Endothelial cell of umbilical vein (primary cell): ENCODE data around the gene NKD1. TPM values are rescaled to one million over a fixed set of nuclear protein-coding genes. Genes with fewer than 3 reads are reported as not detected.

Experiments
- BruUV-seq: library from RNA; stranded (reverse); fragments of 400-500 nt; replicated peaks from 2 replicates; lab custom pipeline; 2021; lab: Mats Ljungman, UMichigan
- CTCF ChIA-PET: fragments of 300-600, 350-600 bp; sonication (Branson Sonifier 250); formaldehyde crosslinking; loops from one replicate; lab custom pipeline; 2021; ENCODE audit warnings: antibody characterized with exemption, inconsistent platforms; lab: Charles Lee
- POLR2A ChIA-PET: fragments of 300-600, 350-600 bp; sonication (Branson Sonifier 250); formaldehyde crosslinking; loops from one replicate; lab custom pipeline; 2021; ENCODE audit warnings: antibody characterized with exemption, inconsistent platforms; lab: Charles Lee
- DNase-seq: peaks from one replicate; pipeline ENCODE4 v3.0.0-alpha.2; 2011; ENCODE audit warnings: low read depth, low spot score
- FAIRE-seq: peaks from 2 replicates; lab custom pipeline; 2011; peaks lifted over from hg19 to GRCh38; lab: Jason Lieb, UNC
- H2AFZ ChIP-seq: 2 replicates; pipeline ENCODE4 v1.6.0; 2012; ENCODE audit warnings: low read depth, low read length, control low read depth, inconsistent platforms
- H3K27ac ChIP-seq: 2 replicates; pipeline ENCODE4 v1.5.1; 2011; ENCODE audit warnings: low read depth, mild to moderate bottlenecking, control low read depth, low read length, moderate library complexity; ENCODE audit not compliant: insufficient read depth
- H3K27me3 ChIP-seq, 2 experiments: 2 replicates each; pipeline versions ENCODE4 v1.6.0 to v1.6.1; 2011; ENCODE audit warnings: low read length in 2 of 2, mixed read lengths in 1 of 2; ENCODE audit not compliant: control insufficient read depth in 2 of 2, insufficient read depth in 2 of 2
- H3K36me3 ChIP-seq, 2 experiments: 2 replicates in 1 of 2; 3 replicates in 1 of 2; pipeline ENCODE4 v1.5.1; 2011; ENCODE audit warnings: low read length in 2 of 2, mild to moderate bottlenecking in 1 of 2, moderate library complexity in 1 of 2; ENCODE audit not compliant: control insufficient read depth in 2 of 2, insufficient read depth in 2 of 2; ENCODE audit errors: extremely low read depth in 1 of 2
- H3K4me1 ChIP-seq: 3 replicates; pipeline ENCODE4 v1.5.1; 2011; ENCODE audit warnings: mild to moderate bottlenecking, low read length; ENCODE audit not compliant: control insufficient read depth, insufficient read depth; ENCODE audit errors: extremely low read depth
- H3K4me2 ChIP-seq: 2 replicates; pipeline ENCODE4 v1.6.1; 2011; ENCODE audit warnings: low read length, control low read depth, mixed read lengths; ENCODE audit not compliant: insufficient read depth
- H3K4me3 ChIP-seq, 3 experiments: fragments of 200-600 bp in 1 of 3; sonication (generic), shearing (Covaris generic) in 1 of 3; replicated peaks in 1 of 3; 2 replicates each; pipeline ENCODE4 v1.5.1; 2011 to 2016; ENCODE audit warnings: control low read depth in 3 of 3, low read length in 3 of 3, mild to moderate bottlenecking in 2 of 3, inconsistent platforms in 1 of 3, low read depth in 1 of 3, moderate library complexity in 1 of 3; ENCODE audit not compliant: insufficient read depth in 1 of 3
- H3K79me2 ChIP-seq: 2 replicates; pipeline ENCODE4 v1.6.0; 2012; ENCODE audit warnings: low read length, inconsistent platforms; ENCODE audit not compliant: control insufficient read depth, insufficient read depth
- H3K9ac ChIP-seq: replicated peaks from 2 replicates; pipeline ENCODE3; 2011; ENCODE audit warnings: low read length, control low read depth; ENCODE audit not compliant: insufficient read depth; ENCODE audit errors: extremely low read depth
- H3K9me1 ChIP-seq: replicated peaks from 3 replicates; pipeline ENCODE4 v1.6.0; 2011; ENCODE audit warnings: mild to moderate bottlenecking, low read length; ENCODE audit not compliant: control insufficient read depth, insufficient read depth; ENCODE audit errors: extremely low read depth
- H3K9me3 ChIP-seq: replicated peaks from 2 replicates; pipeline ENCODE4 v1.5.1; 2012; ENCODE audit warnings: low read length, inconsistent platforms; ENCODE audit not compliant: control insufficient read depth, insufficient read depth
- H4K20me1 ChIP-seq: replicated peaks from 2 replicates; pipeline ENCODE3; 2011; ENCODE audit warnings: mild to moderate bottlenecking, low read length; ENCODE audit not compliant: control insufficient read depth, insufficient read depth; ENCODE audit errors: extremely low read depth
- EZH2 ChIP-seq: IDR thresholded peaks from 2 replicates; pipeline ENCODE4 v1.6.1; 2012; ENCODE audit warnings: borderline replicate concordance, low read depth, mild to moderate bottlenecking, moderate library complexity, low read length, inconsistent platforms; ENCODE audit not compliant: severe bottlenecking
- FOS ChIP-seq: IDR thresholded peaks from 2 replicates; pipeline ENCODE4 v1.6.1; 2011; ENCODE audit warnings: mild to moderate bottlenecking, low read length, moderate library complexity, borderline replicate concordance; ENCODE audit not compliant: insufficient read depth
- GATA2 ChIP-seq: IDR thresholded peaks from 2 replicates; pipeline ENCODE4 v1.7.0; 2011; ENCODE audit warnings: low read depth, mild to moderate bottlenecking, moderate library complexity, mixed read lengths, low read length; ENCODE audit not compliant: insufficient read length, insufficient read depth
- JUN ChIP-seq: IDR thresholded peaks from 2 replicates; pipeline ENCODE4 v1.6.1; 2011; ENCODE audit warnings: borderline replicate concordance, low read depth; ENCODE audit not compliant: insufficient read length, insufficient read depth
- MYC ChIP-seq: IDR thresholded peaks from one replicate; pipeline ENCODE4 v1.6.1; 2011; ENCODE audit warnings: mild to moderate bottlenecking, low read depth, low read length
- POLR2A ChIP-seq: IDR thresholded peaks from 2 replicates; pipeline ENCODE4 v1.6.1; 2012; ENCODE audit warnings: low read depth, mild to moderate bottlenecking, control low read depth, low read length
- POLR2AphosphoS5 ChIP-seq: IDR thresholded peaks from 2 replicates; pipeline ENCODE4 v1.6.1; 2012; ENCODE audit warnings: low read depth, mild to moderate bottlenecking, control low read depth, low read length, moderate library complexity; ENCODE audit not compliant: insufficient read depth
- dilution Hi-C: fragments of 300-500 bp; cut with MboI; formaldehyde crosslinking; loops from one replicate; pipeline ENCODE4 v1.15.0; 2019; ENCODE audit warnings: low sequenced_read_pairs; ENCODE audit not compliant: extremely low pct_ligation_motif_present
- intact Hi-C: fragments of 100-400 bp; cut with micrococcal nuclease; formaldehyde crosslinking; loops from one replicate; pipeline ENCODE4 v1.10.0; 2022
- polyA plus RNA-seq, 4 experiments: library from polyadenylated mRNA; depleted of rRNA in 3 of 4; stranded (reverse) in 3 of 4; unstranded in 1 of 4; fragments of >200 nt; gene quantifications; 2 replicates each; pipeline versions ENCODE4 v1.2.1 to v1.2.3, GENCODE V29; 2011 to 2012; ENCODE audit warnings: missing spikeins in 1 of 4
- total RNA-seq: library from RNA; stranded (reverse); gene quantifications from 2 replicates; pipeline ENCODE4 v1.2.3, GENCODE V29; 2021
- TF ChIP-seq, protein P1 (sequence below): IDR thresholded peaks from 2 replicates; pipeline ENCODE4 v1.6.1; 2011; ENCODE audit not compliant: insufficient read depth, insufficient read length
- TF ChIP-seq, protein P2 (sequence below), 2 donors: IDR thresholded peaks; 1 replicate in 1 of 2; 2 replicates in 1 of 2; pipeline ENCODE4 v1.5.1; 2011; ENCODE audit warnings: low read length in 2 of 2, mild to moderate bottlenecking in 2 of 2, moderate library complexity in 2 of 2, control low read depth in 1 of 2, inconsistent platforms in 1 of 2, low read depth in 1 of 2; ENCODE audit not compliant: insufficient read depth in 1 of 2; ENCODE audit errors: extremely low read depth in 1 of 2

Gene NKD1
- total and polyA plus RNA-seq, 2 donors (not counting 3 experiments of a cell fraction or from before 2014, with no cell fraction given), result not detected

DNA sequence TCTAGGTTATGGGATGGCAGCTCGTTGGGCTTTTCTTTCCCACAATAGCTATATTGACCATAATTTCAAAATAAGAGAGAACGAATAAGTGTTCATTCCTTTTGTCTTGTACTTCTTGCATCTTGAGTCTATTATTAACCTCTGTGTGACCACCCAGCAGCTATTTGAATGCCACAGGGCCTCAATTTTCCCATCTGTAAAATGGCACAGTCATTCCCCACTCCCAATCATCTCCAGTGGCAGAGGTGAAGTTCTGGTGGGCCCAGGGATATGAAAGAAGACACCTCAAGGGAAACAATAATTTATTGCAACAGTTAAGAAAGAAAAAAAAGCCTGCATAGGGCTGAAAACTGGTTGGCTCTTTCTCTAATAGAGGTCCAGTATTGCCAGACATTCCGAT, 28.6 kb upstream of the NKD1 start:
- BruUV-seq, result no TSS peak
- FAIRE-seq (no peak), DNase-seq (no peak)
- H3K79me2 ChIP-seq, result no peaks in the 10 kb centered on the region
- H4K20me1 ChIP-seq, result no peaks in the 10 kb centered on the region
- no peaks in the 10 kb centered on the region for H3K36me3 ChIP-seq
- H3K27ac ChIP-seq, result no peak overlapping the region
- H3K4me1 ChIP-seq, result no peaks in the 10 kb centered on the region
- no peaks in the 10 kb centered on the region for H3K9me3 ChIP-seq
- no peaks in the 10 kb centered on the region for H3K9me1 ChIP-seq
- no peak overlapping the region for H2AFZ ChIP-seq
- dilution Hi-C loops (no loop called here), intact Hi-C loops (loop anchor here (10.0 kb wide), 1 partner anchor 1735 kb away; no protein-coding TSS in a partner anchor)
- CTCF ChIA-PET, result interaction anchor here (1.2 kb wide), 1 partner anchor 10 kb away, joined by 4 read pairs; no protein-coding TSS in a partner anchor
- H3K4me3 ChIP-seq, result no peak overlapping the region
- TF ChIP-seq POLR2AphosphoS5, result no peak
- POLR2A ChIA-PET, result no interaction called here
- H3K4me2 ChIP-seq, result no peak overlapping the region
- no peaks in the 10 kb centered on the region for H3K27me3 ChIP-seq
- H3K9ac ChIP-seq, result no peak overlapping the region

DNA sequence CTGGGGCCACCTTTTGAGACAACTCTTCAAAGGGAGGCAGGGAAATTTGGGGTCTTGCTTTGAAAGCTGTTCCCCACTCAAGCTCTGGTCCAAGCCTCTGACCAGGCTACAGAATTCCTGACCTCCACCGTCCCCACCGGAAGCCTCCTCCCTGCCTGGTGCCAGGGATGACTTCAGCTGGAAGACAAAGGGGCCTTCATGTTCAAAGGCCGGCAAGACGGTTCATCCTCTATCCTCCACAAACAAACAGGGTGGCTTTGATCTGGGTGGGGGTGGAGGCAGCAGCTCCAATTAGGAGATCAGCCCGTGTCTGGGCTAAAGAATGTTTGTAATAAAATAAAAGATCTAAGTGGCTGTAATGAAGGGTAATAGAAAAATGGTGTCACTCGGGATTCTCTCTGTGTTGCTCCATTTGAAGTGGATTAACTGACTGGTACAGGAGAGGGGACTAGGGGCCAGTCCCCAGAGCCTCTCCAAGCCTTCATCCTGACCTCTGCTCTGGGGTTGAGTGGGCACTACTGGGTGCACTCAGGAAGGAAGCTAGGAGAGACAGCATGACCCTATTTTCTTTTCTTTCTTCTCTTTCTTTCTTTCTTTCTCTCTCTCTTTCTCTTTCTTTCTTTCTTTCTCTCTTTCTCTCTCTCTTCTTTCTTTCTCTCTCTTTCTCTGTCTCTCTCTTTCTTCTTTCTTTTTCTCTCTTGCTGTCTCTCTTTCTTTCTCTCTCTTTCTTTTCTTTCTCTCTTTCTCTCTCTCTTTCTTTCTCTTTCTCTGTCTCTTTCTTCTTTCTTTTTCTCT, 27.5 kb upstream of the NKD1 start:
- no peak overlapping the region for H3K9ac ChIP-seq
- intact Hi-C loops, result no loop called here
- no peak overlapping the region for H3K4me3 ChIP-seq
- CTCF ChIA-PET, result no interaction called here
- H3K9me3 ChIP-seq, result no peaks in the 10 kb centered on the region
- dilution Hi-C loops, result no loop called here
- H3K27ac ChIP-seq, result no peak overlapping the region
- TF ChIP-seq, protein P1, sequence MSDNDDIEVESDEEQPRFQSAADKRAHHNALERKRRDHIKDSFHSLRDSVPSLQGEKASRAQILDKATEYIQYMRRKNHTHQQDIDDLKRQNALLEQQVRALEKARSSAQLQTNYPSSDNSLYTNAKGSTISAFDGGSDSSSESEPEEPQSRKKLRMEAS, result no peak
- TF ChIP-seq EZH2, result no peak
- no peak for TF ChIP-seq MYC
- no peak for TF ChIP-seq POLR2A
- TF ChIP-seq JUN, result no peak
- no peak for TF ChIP-seq POLR2AphosphoS5
- TF ChIP-seq, protein P2, sequence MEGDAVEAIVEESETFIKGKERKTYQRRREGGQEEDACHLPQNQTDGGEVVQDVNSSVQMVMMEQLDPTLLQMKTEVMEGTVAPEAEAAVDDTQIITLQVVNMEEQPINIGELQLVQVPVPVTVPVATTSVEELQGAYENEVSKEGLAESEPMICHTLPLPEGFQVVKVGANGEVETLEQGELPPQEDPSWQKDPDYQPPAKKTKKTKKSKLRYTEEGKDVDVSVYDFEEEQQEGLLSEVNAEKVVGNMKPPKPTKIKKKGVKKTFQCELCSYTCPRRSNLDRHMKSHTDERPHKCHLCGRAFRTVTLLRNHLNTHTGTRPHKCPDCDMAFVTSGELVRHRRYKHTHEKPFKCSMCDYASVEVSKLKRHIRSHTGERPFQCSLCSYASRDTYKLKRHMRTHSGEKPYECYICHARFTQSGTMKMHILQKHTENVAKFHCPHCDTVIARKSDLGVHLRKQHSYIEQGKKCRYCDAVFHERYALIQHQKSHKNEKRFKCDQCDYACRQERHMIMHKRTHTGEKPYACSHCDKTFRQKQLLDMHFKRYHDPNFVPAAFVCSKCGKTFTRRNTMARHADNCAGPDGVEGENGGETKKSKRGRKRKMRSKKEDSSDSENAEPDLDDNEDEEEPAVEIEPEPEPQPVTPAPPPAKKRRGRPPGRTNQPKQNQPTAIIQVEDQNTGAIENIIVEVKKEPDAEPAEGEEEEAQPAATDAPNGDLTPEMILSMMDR (IDR thresholded peaks at IDR 0.05; ENCODE audit: extremely low read depth in 1 of 2, insufficient read depth in 1 of 2, low read depth in 1 of 2, low read length in 2 of 2), result no peak
- no peak for TF ChIP-seq GATA2
- no peak for TF ChIP-seq FOS
- FAIRE-seq (no peak), DNase-seq (no peak)
- no peaks in the 10 kb centered on the region for H3K9me1 ChIP-seq
- no peak overlapping the region for H3K4me2 ChIP-seq
- POLR2A ChIA-PET, result no interaction called here
- H3K79me2 ChIP-seq, result no peaks in the 10 kb centered on the region
- no peaks in the 10 kb centered on the region for H3K36me3 ChIP-seq
- no peaks in the 10 kb centered on the region for H3K4me1 ChIP-seq
- H4K20me1 ChIP-seq, result no peaks in the 10 kb centered on the region
- no peak overlapping the region for H2AFZ ChIP-seq
- H3K27me3 ChIP-seq, result no peaks in the 10 kb centered on the region
- no TSS peak for BruUV-seq
